Measurements from ENCODE around the gene ARID3A. TPM values are rescaled to one million over a fixed set of nuclear protein-coding genes. Genes with fewer than 3 reads are reported as not detected.
A peak's percentile ranks its signal among the peaks of the same experiment; 100 is the strongest.

Gene ARID3A
- total and polyA plus RNA-seq, 12 donors, result 3.0 to 11.7 (median 5.0) TPM

DNA sequence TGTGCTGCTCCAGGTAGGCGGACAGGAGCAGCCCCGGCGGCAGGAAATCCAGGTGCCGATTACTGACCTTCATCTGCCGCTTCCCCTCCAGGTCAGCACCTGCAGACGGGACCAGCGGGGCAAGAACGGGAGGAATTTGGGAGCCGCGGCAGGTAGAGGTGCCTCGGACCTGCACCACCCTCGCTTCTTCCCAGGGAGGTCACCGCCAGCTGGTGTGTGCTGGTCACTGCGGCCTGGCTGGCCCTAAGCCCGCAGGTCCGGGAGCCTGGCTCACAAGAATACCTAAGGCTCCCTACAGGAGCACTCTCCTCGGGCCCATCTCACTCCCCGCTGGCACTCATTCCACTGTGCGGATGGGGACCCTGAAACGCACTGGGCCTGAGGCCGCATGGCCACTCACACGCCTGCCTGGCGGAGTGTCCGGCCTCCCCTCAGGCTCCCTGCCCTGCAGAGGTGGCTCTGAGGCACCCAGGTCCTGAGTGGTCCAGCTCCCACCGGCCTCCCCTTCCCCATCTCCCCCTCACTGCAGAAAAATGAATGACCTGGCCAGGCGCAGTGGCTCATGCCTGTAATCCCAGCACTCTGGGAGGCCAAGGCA is 28.3 kb upstream of the ARID3A start:
- DNase-seq (no peak), ATAC-seq (no peak)
- no peaks in the 10 kb centered on the region for H3K9me3 ChIP-seq
- 92% methylated on average over 26 of the region's 26 CpGs for WGBS, 2 donors
- H3K27me3 ChIP-seq, result no peaks in the 10 kb centered on the region
- intact Hi-C loops (cut with DNase I), result no loop called here
- TF ChIP-seq CTCF (IDR thresholded peaks at IDR 0.05), result no peak
- peaks cover 0 to 54% (median 0%) of the 10 kb centered on the region in 9 donors for H3K36me3 ChIP-seq
- H3K4me3 ChIP-seq, result no peak overlapping the region
- peaks cover 0 to 8% (median 0%) of the 10 kb centered on the region in 9 donors for H3K4me1 ChIP-seq
- H3K27ac ChIP-seq, result no peak overlapping the region

DNA sequence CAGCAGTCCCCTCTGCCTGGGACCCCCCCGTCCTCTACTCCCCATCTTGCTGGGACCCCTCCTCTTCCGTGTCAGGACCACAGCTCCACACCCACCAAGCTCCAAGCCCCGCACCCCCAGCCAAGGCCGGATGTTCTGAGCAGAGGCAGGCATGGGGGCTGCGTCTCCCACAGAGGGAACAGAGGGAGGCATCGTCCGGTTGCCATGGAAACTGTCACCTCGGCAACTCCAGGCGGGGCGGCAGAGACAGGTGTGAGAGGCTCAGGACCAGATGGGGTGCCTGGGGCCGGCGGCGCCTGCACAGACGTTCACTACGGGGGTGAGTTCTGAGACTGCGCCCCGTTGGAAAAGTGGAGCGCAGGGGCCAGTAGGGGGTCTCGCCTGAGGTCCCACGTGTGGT is 27.2 kb upstream of the ARID3A start:
- no peak overlapping the region for H3K27ac ChIP-seq
- DNase-seq, result no peak
- peaks cover 0 to 55% (median 0%) of the 10 kb centered on the region in 9 donors for H3K36me3 ChIP-seq
- 82 to 87% methylated on average over 20 of the region's 20 CpGs for WGBS, 2 donors
- intact Hi-C loops (cut with DNase I), result no loop called here
- TF ChIP-seq CTCF (IDR thresholded peaks at IDR 0.05), result no peak
- H3K9me3 ChIP-seq, result no peaks in the 10 kb centered on the region
- ATAC-seq, result no peak
- no peak overlapping the region for H3K4me3 ChIP-seq
- peaks cover 0 to 5% (median 0%) of the 10 kb centered on the region in 9 donors for H3K4me1 ChIP-seq
- H3K27me3 ChIP-seq, result no peaks in the 10 kb centered on the region

- no peak for DNase-seq
- peak in 1 of 8 donors; percentile 18 for ATAC-seq
- H3K4me3 ChIP-seq, result no peak overlapping the region
- intact Hi-C loops (cut with DNase I), result no loop called here
- WGBS, 2 donors, result 92 to 93% methylated on average over 30 to 32 of the region's 32 CpGs
- no peak overlapping the region for H3K27ac ChIP-seq
- peaks cover 0 to 55% (median 0%) of the 10 kb centered on the region in 9 donors for H3K36me3 ChIP-seq
- H3K4me1 ChIP-seq, result no peaks in the 10 kb centered on the region
- H3K27me3 ChIP-seq, result no peaks in the 10 kb centered on the region
- TF ChIP-seq CTCF (IDR thresholded peaks at IDR 0.05), result no peak
- no peaks in the 10 kb centered on the region for H3K9me3 ChIP-seq
These were observed 26.3 kb upstream of the ARID3A start for GRCh38 chr19:899336-900042.

GRCh38 chr19:900043-900301 is 25.9 kb upstream of the ARID3A start:
- no peaks in the 10 kb centered on the region for H3K4me1 ChIP-seq
- TF ChIP-seq CTCF (IDR thresholded peaks at IDR 0.05), result no peak
- ATAC-seq, result no peak
- H3K36me3 ChIP-seq, result peaks cover 0 to 55% (median 0%) of the 10 kb centered on the region in 9 donors
- WGBS, 2 donors, result 94 to 97% methylated on average over 14 to 15 of the region's 15 CpGs
- no peak overlapping the region for H3K27ac ChIP-seq
- no peak for DNase-seq
- no peak overlapping the region for H3K4me3 ChIP-seq
- no peaks in the 10 kb centered on the region for H3K27me3 ChIP-seq
- intact Hi-C loops (cut with DNase I), result no loop called here
- H3K9me3 ChIP-seq, result no peaks in the 10 kb centered on the region

Measured in heart right ventricle (tissue), 16 donors.